Measurements from ENCODE around the gene TECPR1.

The TECPR1 gene

GRCh38 chr7:98242934-98243333 is 9.1 kb downstream of the TECPR1 start:
- DNase-seq (ENCODE audit: low read depth), result no peak

GRCh38 chr7:98242342-98242741 is 9.7 kb downstream of the TECPR1 start:
- no peak for DNase-seq (ENCODE audit: low read depth)

GRCh38 chr7:98241674-98242241 is 10.3 kb downstream of the TECPR1 start:
- no peak for DNase-seq (ENCODE audit: low read depth)

- DNase-seq (ENCODE audit: low read depth), result no peak
Observed at GRCh38 chr7:98240961-98241673, 10.9 kb downstream of the TECPR1 start.

GRCh38 chr7:98238976-98239375 is 13.1 kb downstream of the TECPR1 start:
- DNase-seq (ENCODE audit: low read depth), result no peak

GRCh38 chr7:98238076-98238475 is 14.0 kb downstream of the TECPR1 start:
- no peak for DNase-seq (ENCODE audit: low read depth)

GRCh38 chr7:98236355-98237185 is 15.5 kb downstream of the TECPR1 start:
- no peak for DNase-seq (ENCODE audit: low read depth)

GRCh38 chr7:98235901-98236300 is 16.1 kb downstream of the TECPR1 start:
- no peak for DNase-seq (ENCODE audit: low read depth)

- no peak for DNase-seq (ENCODE audit: low read depth)
Observed at GRCh38 chr7:98234429-98235147, 17.4 kb downstream of the TECPR1 start.

- DNase-seq (ENCODE audit: low read depth), result no peak
Observed at GRCh38 chr7:98233219-98234070, 18.6 kb downstream of the TECPR1 start.

GRCh38 chr7:98232799-98233198 is 19.2 kb downstream of the TECPR1 start:
- no peak for DNase-seq (ENCODE audit: low read depth)

GRCh38 chr7:98232263-98232585 is 19.8 kb downstream of the TECPR1 start:
- DNase-seq (ENCODE audit: low read depth), result no peak

GRCh38 chr7:98231493-98232262 is 20.4 kb downstream of the TECPR1 start:
- DNase-seq (ENCODE audit: low read depth), result no peak

GRCh38 chr7:98230746-98231471 is 21.1 kb downstream of the TECPR1 start:
- DNase-seq (ENCODE audit: low read depth), result no peak

- no peak for DNase-seq (ENCODE audit: low read depth)
Observed at GRCh38 chr7:98229991-98230745, 21.9 kb downstream of the TECPR1 start.

- DNase-seq (ENCODE audit: low read depth), result no peak
Observed at GRCh38 chr7:98229441-98229840, 22.6 kb downstream of the TECPR1 start.

GRCh38 chr7:98228801-98229200 is 23.2 kb downstream of the TECPR1 start:
- DNase-seq (ENCODE audit: low read depth), result no peak

GRCh38 chr7:98227939-98228338 is 24.1 kb downstream of the TECPR1 start:
- DNase-seq (ENCODE audit: low read depth), result no peak

- no peak for DNase-seq (ENCODE audit: low read depth)
Observed at GRCh38 chr7:98225913-98226614, 26.0 kb downstream of the TECPR1 start.
